OCI-LY3 (cell line): ENCODE results near the gene FXYD4.

Experiments
- H2AFZ ChIP-seq: fragments of 200-600, 300-600 bp; shearing (Covaris generic); 2 replicates; pipeline ENCODE4 v1.6.0; 2014; ENCODE audit warnings: antibody characterized with exemption, low read depth, low read length
- H3K27ac ChIP-seq: fragments of 200-600, 300-600 bp; sonication (generic); 2 replicates; pipeline ENCODE4 v1.5.1; 2014; ENCODE audit warnings: mild to moderate bottlenecking, low read length, moderate library complexity, mixed read lengths
- H3K27me3 ChIP-seq: fragments of 200-600, 300-600 bp; sonication (generic); 2 replicates; pipeline ENCODE4 v1.6.1; 2014; ENCODE audit warnings: low read depth, low read length, mixed read lengths
- H3K36me3 ChIP-seq: fragments of 200-600, 300-600 bp; sonication (generic); replicated peaks from 2 replicates; pipeline ENCODE3; 2014; ENCODE audit warnings: low read depth, low read length, mixed read lengths
- H3K4me1 ChIP-seq: fragments of 300-600, 200-600 bp; sonication (generic); 2 replicates; pipeline ENCODE4 v1.6.1; 2014; ENCODE audit warnings: low read length, mixed read lengths
- H3K4me2 ChIP-seq: fragments of 200-600, 300-600 bp; sonication (generic); 2 replicates; pipeline ENCODE4 v1.6.1; 2014; ENCODE audit warnings: low read length, mixed read lengths
- H3K4me3 ChIP-seq: fragments of 300-600, 200-600 bp; sonication (generic); 2 replicates; pipeline ENCODE4 v1.5.1; 2014; ENCODE audit warnings: antibody characterized with exemption, mild to moderate bottlenecking, low read length, moderate library complexity
- H3K79me2 ChIP-seq: fragments of 300-600, 200-600 bp; shearing (Covaris generic); 2 replicates; pipeline ENCODE4 v1.6.1; 2014; ENCODE audit warnings: mild to moderate bottlenecking, low read length, mixed read lengths
- H3K9ac ChIP-seq: fragments of 300-600, 200-600 bp; shearing (Covaris generic); 2 replicates; pipeline ENCODE4 v1.6.0; 2014; ENCODE audit warnings: mild to moderate bottlenecking, low read length, moderate library complexity
- H3K9me3 ChIP-seq: fragments of 200-600, 300-600 bp; shearing (Covaris generic); 2 replicates; pipeline ENCODE4 v1.6.1; 2014; ENCODE audit warnings: low read length, mixed read lengths; ENCODE audit not compliant: insufficient read depth
- H4K20me1 ChIP-seq: fragments of 200-600, 300-600 bp; sonication (generic); 2 replicates; pipeline ENCODE4 v1.6.1; 2016; ENCODE audit warnings: low read length, mixed read lengths; ENCODE audit not compliant: insufficient read depth
- EZH2phosphoT487 ChIP-seq: fragments of 200-600 bp; shearing (Covaris generic); IDR thresholded peaks from 2 replicates; pipeline ENCODE4 v1.6.1; 2018; ENCODE audit warnings: antibody characterized with exemption, mixed run types, low read depth
- TF ChIP-seq, protein P1 (sequence below): fragments of 200-600, 300-600 bp; sonication (generic); IDR thresholded peaks from 2 replicates; pipeline ENCODE4 v1.5.1; 2014; ENCODE audit warnings: antibody characterized with exemption, low read length, low read depth

FXYD4 gene

GRCh38 chr10:43365001-43365400, 6.4 kb upstream of the FXYD4 start:
- H3K27me3 ChIP-seq: no peaks in the 10 kb centered on the region
- H4K20me1 ChIP-seq: no peaks in the 10 kb centered on the region
- no peak overlapping the region for H2AFZ ChIP-seq

DNA sequence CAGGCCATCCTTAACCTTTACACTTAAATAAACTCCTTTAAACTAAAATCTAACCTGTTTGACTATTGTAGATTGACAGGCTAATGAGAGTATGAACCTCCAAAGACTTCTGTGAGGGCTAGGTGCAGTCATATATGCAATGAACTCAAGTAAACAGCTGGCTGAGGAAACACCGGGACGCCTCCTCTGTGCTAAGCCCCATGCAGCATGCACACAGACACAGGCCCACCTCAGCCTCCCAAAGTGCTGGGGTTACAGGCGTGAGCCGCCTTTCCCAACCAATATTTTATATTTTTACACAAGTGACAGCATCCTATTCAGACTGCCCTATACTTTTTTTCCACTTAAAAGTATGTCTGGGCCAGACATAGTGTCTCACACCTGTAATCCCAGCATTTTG, 1.5 kb upstream of the FXYD4 start:
- Histone ChIP-seq H3K27me3 (no peaks in the 10 kb centered on the region), H2AFZ (no peak overlapping the region), H3K27ac (no peak overlapping the region), H3K36me3 (no peaks in the 10 kb centered on the region), H4K20me1 (no peaks in the 10 kb centered on the region), H3K4me3 (no peak overlapping the region), H3K4me2 (no peak overlapping the region), H3K9ac (no peak overlapping the region), H3K9me3 (no peaks in the 10 kb centered on the region), H3K4me1 (no peaks in the 10 kb centered on the region), H3K79me2 (no peaks in the 10 kb centered on the region)
- TF ChIP-seq EZH2phosphoT487: no peak
- TF ChIP-seq, protein P1, sequence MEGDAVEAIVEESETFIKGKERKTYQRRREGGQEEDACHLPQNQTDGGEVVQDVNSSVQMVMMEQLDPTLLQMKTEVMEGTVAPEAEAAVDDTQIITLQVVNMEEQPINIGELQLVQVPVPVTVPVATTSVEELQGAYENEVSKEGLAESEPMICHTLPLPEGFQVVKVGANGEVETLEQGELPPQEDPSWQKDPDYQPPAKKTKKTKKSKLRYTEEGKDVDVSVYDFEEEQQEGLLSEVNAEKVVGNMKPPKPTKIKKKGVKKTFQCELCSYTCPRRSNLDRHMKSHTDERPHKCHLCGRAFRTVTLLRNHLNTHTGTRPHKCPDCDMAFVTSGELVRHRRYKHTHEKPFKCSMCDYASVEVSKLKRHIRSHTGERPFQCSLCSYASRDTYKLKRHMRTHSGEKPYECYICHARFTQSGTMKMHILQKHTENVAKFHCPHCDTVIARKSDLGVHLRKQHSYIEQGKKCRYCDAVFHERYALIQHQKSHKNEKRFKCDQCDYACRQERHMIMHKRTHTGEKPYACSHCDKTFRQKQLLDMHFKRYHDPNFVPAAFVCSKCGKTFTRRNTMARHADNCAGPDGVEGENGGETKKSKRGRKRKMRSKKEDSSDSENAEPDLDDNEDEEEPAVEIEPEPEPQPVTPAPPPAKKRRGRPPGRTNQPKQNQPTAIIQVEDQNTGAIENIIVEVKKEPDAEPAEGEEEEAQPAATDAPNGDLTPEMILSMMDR: no peak

More at GRCh38 chr10:43365001-43365400, 6.4 kb upstream of the FXYD4 start:
- H3K9ac ChIP-seq: no peak overlapping the region
- no peak overlapping the region for H3K27ac ChIP-seq
- no peak overlapping the region for H3K4me3 ChIP-seq
- H3K4me1 ChIP-seq: no peaks in the 10 kb centered on the region
- TF ChIP-seq, protein P1: no peak
- no peak for TF ChIP-seq EZH2phosphoT487
- H3K79me2 ChIP-seq: no peaks in the 10 kb centered on the region
- H3K36me3 ChIP-seq: no peaks in the 10 kb centered on the region
- no peak overlapping the region for H3K4me2 ChIP-seq
- no peaks in the 10 kb centered on the region for H3K9me3 ChIP-seq

DNA sequence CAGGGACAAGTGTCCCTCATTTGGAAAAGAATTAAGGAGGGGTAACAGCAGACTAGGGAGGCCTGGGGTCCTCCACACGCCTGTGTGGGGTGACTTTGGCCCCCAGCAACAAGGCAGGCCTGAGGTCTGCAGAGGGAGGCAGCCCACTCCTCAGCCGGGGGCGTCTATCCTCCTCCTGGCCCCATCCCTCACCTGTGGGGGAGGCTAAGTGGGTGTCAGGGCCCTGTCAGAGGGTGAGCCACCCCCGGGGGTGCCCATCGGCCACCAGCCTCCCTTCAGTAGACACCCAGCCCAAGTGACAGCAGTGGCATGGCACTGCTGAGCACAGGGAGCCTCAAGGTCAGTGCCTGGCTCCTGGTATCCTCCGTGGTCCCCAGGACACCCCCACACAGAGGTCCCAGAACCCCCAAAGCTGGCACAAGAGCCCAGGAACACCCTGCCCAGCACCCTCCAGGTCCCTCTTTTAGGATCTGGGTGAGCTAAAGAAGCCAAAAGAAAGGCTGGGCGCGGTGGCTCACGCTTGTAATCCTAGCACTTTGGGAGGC, 693 bp upstream of the FXYD4 start:
- TF ChIP-seq, protein P1: no peak
- TF ChIP-seq EZH2phosphoT487: no peak
- H3K79me2 ChIP-seq: no peaks in the 10 kb centered on the region

GRCh38 chr10:43372765-43373361, 1.4 kb downstream of the FXYD4 start:
- H3K27me3 ChIP-seq: no peaks in the 10 kb centered on the region
- no peak overlapping the region for H3K4me3 ChIP-seq
- no peaks in the 10 kb centered on the region for H3K4me1 ChIP-seq
- H3K9ac ChIP-seq: no peak overlapping the region
- H2AFZ ChIP-seq: no peak overlapping the region
- H3K27ac ChIP-seq: no peak overlapping the region
- H3K4me2 ChIP-seq: no peak overlapping the region
- H3K36me3 ChIP-seq: no peaks in the 10 kb centered on the region
- no peaks in the 10 kb centered on the region for H4K20me1 ChIP-seq
- no peaks in the 10 kb centered on the region for H3K9me3 ChIP-seq
- TF ChIP-seq, protein P1: no peak
- TF ChIP-seq EZH2phosphoT487: no peak
- H3K79me2 ChIP-seq: no peaks in the 10 kb centered on the region

More for the DNA sequence above, 693 bp upstream of the FXYD4 start:
- Histone ChIP-seq H3K27me3 (no peaks in the 10 kb centered on the region), H3K9me3 (no peaks in the 10 kb centered on the region), H4K20me1 (no peaks in the 10 kb centered on the region), H3K4me1 (no peaks in the 10 kb centered on the region), H3K27ac (no peak overlapping the region), H3K9ac (no peak overlapping the region), H2AFZ (no peak overlapping the region), H3K4me3 (no peak overlapping the region), H3K36me3 (no peaks in the 10 kb centered on the region), H3K4me2 (no peak overlapping the region)
